ENCODE data around the gene ADAM8.
A peak's percentile ranks its signal among the peaks of the same experiment; 100 is the strongest.

Gene ADAM8

GRCh38 chr10:133238466-133238804 is 38.2 kb downstream of the ADAM8 start:
- TF ChIP-seq USF1 (IDR thresholded peaks at IDR 0.05), result no peak
- TF ChIP-seq RAD21 (IDR thresholded peaks at IDR 0.05; ENCODE audit: low read depth), result no peak
- no peak for TF ChIP-seq YY1 (IDR thresholded peaks at IDR 0.05; ENCODE audit: low read depth)
- no peak for TF ChIP-seq CREB1 (IDR thresholded peaks at IDR 0.05; ENCODE audit: low read depth)
- TF ChIP-seq TEAD4 (IDR thresholded peaks at IDR 0.05), result no peak

- TF ChIP-seq ZBTB7A (IDR thresholded peaks at IDR 0.05; ENCODE audit: low read depth) (peak; percentile 49; the same call in 1 of the 2 replicates), REST (IDR thresholded peaks at IDR 0.05; ENCODE audit: low read depth) (no peak)
Observed at GRCh38 chr10:133237588-133238465, 38.8 kb downstream of the ADAM8 start, which contains the start of gene VENTX. Gene VENTX, plus strand, starts transcription at chr10:133237855. Its CDS starts 60 bp downstream, at chr10:133237915.

- TF ChIP-seq YY1 (IDR thresholded peaks at IDR 0.05; ENCODE audit: low read depth) (no peak), FOXM1 (IDR thresholded peaks at IDR 0.05; ENCODE audit: borderline replicate concordance, low read depth) (no peak), ZBTB7A (IDR thresholded peaks at IDR 0.05; ENCODE audit: low read depth) (0 out of 2 replicates have a peak, but pooled peaks have one; percentile 21), REST (IDR thresholded peaks at IDR 0.05; ENCODE audit: low read depth) (no peak), TAF1 (IDR thresholded peaks at IDR 0.05; ENCODE audit: low read depth) (no peak), CEBPB (IDR thresholded peaks at IDR 0.05) (no peak), MAX (IDR thresholded peaks at IDR 0.05) (no peak), EGR1 (IDR thresholded peaks at IDR 0.05) (no peak)
Observed at GRCh38 chr10:133237241-133237587, 39.5 kb downstream of the ADAM8 start.

- TF ChIP-seq MAX (IDR thresholded peaks at IDR 0.05) (no peak), YY1 (IDR thresholded peaks at IDR 0.05; ENCODE audit: low read depth) (no peak), EGR1 (IDR thresholded peaks at IDR 0.05) (no peak), USF1 (IDR thresholded peaks at IDR 0.05) (no peak), CEBPB (IDR thresholded peaks at IDR 0.05) (no peak), ZBTB7A (IDR thresholded peaks at IDR 0.05; ENCODE audit: low read depth) (no peak), NFIC (IDR thresholded peaks at IDR 0.05) (no peak), FOXM1 (IDR thresholded peaks at IDR 0.05; ENCODE audit: borderline replicate concordance, low read depth) (no peak), RAD21 (IDR thresholded peaks at IDR 0.05; ENCODE audit: low read depth) (no peak), TCF12 (IDR thresholded peaks at IDR 0.05; ENCODE audit: low read depth) (no peak), CREB1 (IDR thresholded peaks at IDR 0.05; ENCODE audit: low read depth) (no peak), REST (IDR thresholded peaks at IDR 0.05; ENCODE audit: low read depth) (no peak), TAF1 (IDR thresholded peaks at IDR 0.05; ENCODE audit: low read depth) (no peak)
Observed at GRCh38 chr10:133236401-133237240, 40.0 kb downstream of the ADAM8 start.

Measured in Ishikawa (cell line).